Right lobe of liver (tissue), 6 donors: ENCODE data around the gene NUDT16. TPM values are rescaled to one million over a fixed set of nuclear protein-coding genes. Genes with fewer than 3 reads are reported as not detected.

Experiments used
- ATAC-seq, 4 donors: fragments of 200-7000 bp; cut with Tn5 transposase; one replicate each; pipeline ENCODE4 v1.9.1; 2020; ENCODE audit warnings: mild to moderate bottlenecking in 4 of 4, moderate library complexity in 4 of 4
- DNase-seq, 3 donors: peaks; one replicate each; pipeline ENCODE4 v3.0.0-alpha.2; 2020
- H3K27ac ChIP-seq, 3 donors: fragments of 200-600 bp; one replicate each; pipeline ENCODE4 v1.8.0; 2022
- H3K27me3 ChIP-seq, 2 donors: fragments of 200-600 bp; one replicate each; pipeline ENCODE4 v1.8.0; 2022
- H3K36me3 ChIP-seq, 4 donors: fragments of 200-600 bp; sonication (generic) in 1 of 4; one replicate each; pipeline versions ENCODE4 v1.5.1 to v1.8.0; 2017 to 2022; ENCODE audit warnings: control low read depth in 1 of 4
- H3K4me1 ChIP-seq, 4 donors: fragments of 200-600 bp; sonication (generic) in 1 of 4; one replicate each; pipeline versions ENCODE4 v1.5.1 to v1.8.0; 2017 to 2022; ENCODE audit warnings: control low read depth in 1 of 4
- H3K4me3 ChIP-seq, 3 donors: fragments of 200-600 bp; one replicate each; pipeline ENCODE4 v1.8.0; 2022
- H3K9me3 ChIP-seq, 4 donors: fragments of 200-600 bp; sonication (generic) in 1 of 4; one replicate each; pipeline versions ENCODE4 v1.5.1 to v1.8.0; 2017 to 2022; ENCODE audit warnings: control low read depth in 1 of 4
- POLR2A ChIP-seq: fragments of 450-650 bp; IDR thresholded peaks from one replicate; pipeline ENCODE4 v1.6.1; 2017; ENCODE audit warnings: antibody characterized with exemption, mild to moderate bottlenecking
- WGBS: methylation state at CpG from one replicate; pipeline ENCODE4 v1.1.6; 2018; ENCODE audit warnings: low coverage, low lambda C conversion rate; ENCODE audit not compliant: insufficient coverage; ENCODE audit errors: missing lambda C conversion rate; 5-methylcytosine and 5-hydroxymethylcytosine counted together
- intact Hi-C, 2 donors: fragments of 100-400 bp; cut with DNase I; formaldehyde crosslinking; loops; one replicate each; pipeline versions ENCODE4 v1.11.2 to v1.14.1; 2022
- total RNA-seq, 6 experiments: library from RNA; depleted of rRNA in 2 of 6; stranded (reverse); fragments of >200 nt in 2 of 6; fragmentation: NEBNext Ultra II Directional in 3 of 6; extraction: Animal tissue kit (Norgen Biotek cat#: 25700) in 3 of 6; gene quantifications; one replicate each; pipeline versions ENCODE4 v1.1.0 to v1.2.4, GENCODE V29; 2016 to 2023
- TF ChIP-seq, protein P1 (sequence below), 4 donors: fragments of 200-600 bp in 3 of 4; fragments of 450-650 bp in 1 of 4; IDR thresholded peaks; one replicate each; pipeline versions ENCODE4 v1.5.1 to v1.8.0; 2016 to 2022; ENCODE audit warnings: antibody characterized with exemption in 4 of 4, mild to moderate bottlenecking in 2 of 4
- donor health status: DM: no; HTN: yes; CAD: no.
- donor health status: DM: no; HTN: no; CAD: no.
- donor health status: DM: no; HTN: no; CAD: no.
- donor health status: DM: no; HTN: yes; CAD: no.
- donor health status: DM: no; HTN: yes; CAD: no.

The NUDT16 gene
- total RNA-seq, 6 experiments from 2014 or later, result 16.7 to 36.4 (median 20.3) TPM

DNA sequence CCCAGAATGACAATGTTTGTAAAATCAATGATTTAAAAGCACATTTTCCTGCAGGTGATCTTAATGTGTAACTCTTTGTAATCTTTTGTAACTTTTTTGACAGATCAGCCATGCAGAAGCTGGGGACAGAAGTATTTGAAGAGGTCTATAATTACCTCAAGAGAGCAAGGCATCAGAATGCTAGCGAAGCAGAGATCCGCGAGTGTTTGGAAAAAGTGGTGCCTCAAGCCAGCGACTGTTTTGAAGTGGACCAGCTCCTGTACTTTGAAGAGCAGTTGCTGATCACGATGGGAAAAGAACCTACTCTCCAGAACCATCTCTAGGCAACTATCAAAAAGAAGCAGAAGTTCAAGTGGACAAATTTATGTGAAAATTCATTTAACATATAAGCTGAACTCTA, 32.1 kb upstream of the NUDT16 start:
- Histone ChIP-seq H3K9me3 (no peaks in the 10 kb centered on the region), H3K27ac (no peak overlapping the region), H3K27me3 (no peaks in the 10 kb centered on the region), H3K4me3 (no peak overlapping the region), H3K4me1 (no peaks in the 10 kb centered on the region), H3K36me3 (no peaks in the 10 kb centered on the region)
- ATAC-seq (no peak), DNase-seq (no peak)
- TF ChIP-seq POLR2A, result no peak
- TF ChIP-seq, protein P1, sequence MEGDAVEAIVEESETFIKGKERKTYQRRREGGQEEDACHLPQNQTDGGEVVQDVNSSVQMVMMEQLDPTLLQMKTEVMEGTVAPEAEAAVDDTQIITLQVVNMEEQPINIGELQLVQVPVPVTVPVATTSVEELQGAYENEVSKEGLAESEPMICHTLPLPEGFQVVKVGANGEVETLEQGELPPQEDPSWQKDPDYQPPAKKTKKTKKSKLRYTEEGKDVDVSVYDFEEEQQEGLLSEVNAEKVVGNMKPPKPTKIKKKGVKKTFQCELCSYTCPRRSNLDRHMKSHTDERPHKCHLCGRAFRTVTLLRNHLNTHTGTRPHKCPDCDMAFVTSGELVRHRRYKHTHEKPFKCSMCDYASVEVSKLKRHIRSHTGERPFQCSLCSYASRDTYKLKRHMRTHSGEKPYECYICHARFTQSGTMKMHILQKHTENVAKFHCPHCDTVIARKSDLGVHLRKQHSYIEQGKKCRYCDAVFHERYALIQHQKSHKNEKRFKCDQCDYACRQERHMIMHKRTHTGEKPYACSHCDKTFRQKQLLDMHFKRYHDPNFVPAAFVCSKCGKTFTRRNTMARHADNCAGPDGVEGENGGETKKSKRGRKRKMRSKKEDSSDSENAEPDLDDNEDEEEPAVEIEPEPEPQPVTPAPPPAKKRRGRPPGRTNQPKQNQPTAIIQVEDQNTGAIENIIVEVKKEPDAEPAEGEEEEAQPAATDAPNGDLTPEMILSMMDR (IDR thresholded peaks at IDR 0.05), result no peak
- WGBS, result 74% methylated on average over 5 of the region's 5 CpGs
- intact Hi-C loops, result no loop called here

- no peaks in the 10 kb centered on the region for H3K36me3 ChIP-seq
- no peaks in the 10 kb centered on the region for H3K27me3 ChIP-seq
- H3K4me3 ChIP-seq, result no peak overlapping the region
- DNase-seq (peak in 2 of 3 donors; percentile 52 to 54), ATAC-seq (peak; percentile 74 to 95 (median 75))
- H3K9me3 ChIP-seq, result no peaks in the 10 kb centered on the region
- intact Hi-C loops, result no loop called here
- no peak overlapping the region for H3K27ac ChIP-seq
- no peaks in the 10 kb centered on the region for H3K4me1 ChIP-seq
- TF ChIP-seq, protein P1 (IDR thresholded peaks at IDR 0.05), result no peak
- no peak for TF ChIP-seq POLR2A
- 33% methylated on average over 4 of the region's 4 CpGs for WGBS
Observed at GRCh38 chr3:131349946-131350347, 31.6 kb upstream of the NUDT16 start.

DNA sequence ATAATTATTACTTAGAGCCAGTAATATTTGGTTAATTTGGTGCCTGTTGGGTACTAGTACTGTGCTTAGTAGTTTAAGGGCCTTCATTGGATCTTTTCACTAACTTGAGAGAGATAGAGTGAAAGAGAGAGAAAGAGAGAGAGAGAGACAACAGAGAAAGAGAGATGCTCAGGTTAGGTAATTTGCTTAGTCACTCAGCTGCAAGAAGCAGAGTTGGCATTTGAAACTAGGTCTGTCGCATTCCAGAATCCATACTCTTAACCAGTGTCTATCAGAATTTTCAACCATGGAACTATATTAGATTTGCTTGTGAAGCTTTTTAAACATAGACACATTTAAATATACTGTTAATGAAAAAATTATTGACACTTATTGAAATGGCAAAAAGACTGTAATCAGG, 31.1 kb upstream of the NUDT16 start:
- TF ChIP-seq, protein P1 (IDR thresholded peaks at IDR 0.05), result no peak
- TF ChIP-seq POLR2A, result no peak
- Histone ChIP-seq H3K4me3 (no peak overlapping the region), H3K27ac (no peak overlapping the region), H3K9me3 (no peaks in the 10 kb centered on the region), H3K4me1 (no peaks in the 10 kb centered on the region), H3K36me3 (no peaks in the 10 kb centered on the region), H3K27me3 (no peaks in the 10 kb centered on the region)
- WGBS, result 100% methylated on average over 1 of the region's 1 CpG
- DNase-seq, result no peak
- no peak for ATAC-seq
- intact Hi-C loops, result no loop called here

- ATAC-seq, result no peak
- Histone ChIP-seq H3K9me3 (no peaks in the 10 kb centered on the region), H3K4me3 (no peak overlapping the region), H3K36me3 (no peaks in the 10 kb centered on the region), H3K4me1 (no peaks in the 10 kb centered on the region), H3K27ac (no peak overlapping the region), H3K27me3 (no peaks in the 10 kb centered on the region)
- TF ChIP-seq, protein P1 (IDR thresholded peaks at IDR 0.05), result no peak
- no peak for TF ChIP-seq POLR2A
- intact Hi-C loops, result no loop called here
- 57% methylated on average over 2 of the region's 2 CpGs for WGBS
- no peak for DNase-seq
Observed at GRCh38 chr3:131353016-131353877, 28.3 kb upstream of the NUDT16 start.
